ENCODE results near the gene CD59. TPM values are rescaled to one million over a fixed set of nuclear protein-coding genes. Genes with fewer than 3 reads are reported as not detected.

Gene CD59
- total and polyA plus RNA-seq, 10 donors = 21.6 to 281 (median 171) TPM

GRCh38 chr11:33696411-33696810, 39.8 kb downstream of the CD59 start:
- no peaks in the 10 kb centered on the region for H3K9me3 ChIP-seq
- no peak for TF ChIP-seq POLR2A (IDR thresholded peaks at IDR 0.05)
- TF ChIP-seq POLR2AphosphoS5 (IDR thresholded peaks at IDR 0.05) = no peak
- no peak for TF ChIP-seq CTCF (IDR thresholded peaks at IDR 0.05 in 8 of 11, conservative IDR thresholded peaks at IDR 0.05 in 3 of 11)
- peaks cover 5 to 33% (median 18%) of the 10 kb centered on the region in 6 donors for H3K4me1 ChIP-seq
- H3K27me3 ChIP-seq (replicated peaks in 1 of 7) = peaks cover 0 to 6% (median 0%) of the 10 kb centered on the region in 7 donors
- WGBS, 5 donors = 39 to 53% (median 42%) methylated on average over 5 of the region's 5 CpGs
- H3K36me3 ChIP-seq = no peaks in the 10 kb centered on the region
- no peak for DNase-seq
- no peak overlapping the region for H3K4me3 ChIP-seq
- intact Hi-C loops (cut with DNase I; ENCODE audit: low total_unique reads) = no loop called here
- H3K27ac ChIP-seq = no peak overlapping the region

GRCh38 chr11:33695051-33695566, 41.1 kb downstream of the CD59 start:
- H3K27ac ChIP-seq = no peak overlapping the region
- DNase-seq = no peak
- no peak for TF ChIP-seq POLR2AphosphoS5 (IDR thresholded peaks at IDR 0.05)
- TF ChIP-seq POLR2A (IDR thresholded peaks at IDR 0.05) = no peak
- TF ChIP-seq CTCF (IDR thresholded peaks at IDR 0.05 in 8 of 11, conservative IDR thresholded peaks at IDR 0.05 in 3 of 11) = no peak
- no peak overlapping the region for H3K4me3 ChIP-seq
- peaks cover 0 to 33% (median 15%) of the 10 kb centered on the region in 6 donors for H3K4me1 ChIP-seq
- 83 to 97% (median 87%) methylated on average over 3 to 4 of the region's 4 CpGs for WGBS, 5 donors
- no peaks in the 10 kb centered on the region for H3K36me3 ChIP-seq
- peaks cover 0 to 2% (median 0%) of the 10 kb centered on the region in 7 donors for H3K27me3 ChIP-seq (replicated peaks in 1 of 7)
- no peaks in the 10 kb centered on the region for H3K9me3 ChIP-seq
- intact Hi-C loops (cut with DNase I; ENCODE audit: low total_unique reads) = no loop called here

GRCh38 chr11:33694346-33695050, 41.7 kb downstream of the CD59 start:
- Histone ChIP-seq H3K27ac (no peak overlapping the region), H3K4me3 (no peak overlapping the region), H3K27me3 (replicated peaks in 1 of 7) (no peaks in the 10 kb centered on the region), H3K4me1 (peaks cover 0 to 33% (median 12%) of the 10 kb centered on the region in 6 donors), H3K9me3 (no peaks in the 10 kb centered on the region), H3K36me3 (no peaks in the 10 kb centered on the region)
- intact Hi-C loops (cut with DNase I; ENCODE audit: low total_unique reads) = no loop called here
- DNase-seq = no peak
- WGBS, 5 donors = 77 to 87% (median 79%) methylated on average over 3 to 4 of the region's 4 CpGs
- no peak for TF ChIP-seq CTCF (IDR thresholded peaks at IDR 0.05 in 8 of 11, conservative IDR thresholded peaks at IDR 0.05 in 3 of 11)
- TF ChIP-seq POLR2AphosphoS5 (IDR thresholded peaks at IDR 0.05) = no peak
- no peak for TF ChIP-seq POLR2A (IDR thresholded peaks at IDR 0.05)

- WGBS, 5 donors = 76 to 84% (median 78%) methylated on average over 5 of the region's 5 CpGs
- no peaks in the 10 kb centered on the region for H3K36me3 ChIP-seq
- H3K4me1 ChIP-seq = peaks cover 0 to 36% (median 10%) of the 10 kb centered on the region in 6 donors
- H3K27me3 ChIP-seq (replicated peaks in 1 of 7) = no peaks in the 10 kb centered on the region
- TF ChIP-seq POLR2AphosphoS5 (IDR thresholded peaks at IDR 0.05) (no peak), CTCF (IDR thresholded peaks at IDR 0.05 in 8 of 11, conservative IDR thresholded peaks at IDR 0.05 in 3 of 11) (no peak), POLR2A (IDR thresholded peaks at IDR 0.05) (no peak)
- H3K27ac ChIP-seq = peak overlapping the region; percentile 53 to 84 (median 73)
- no peak overlapping the region for H3K4me3 ChIP-seq
- intact Hi-C loops (cut with DNase I; ENCODE audit: low total_unique reads) = no loop called here
- no peak for DNase-seq
- H3K9me3 ChIP-seq = peaks cover 0 to 4% (median 2%) of the 10 kb centered on the region in 8 donors
Measured at GRCh38 chr11:33692541-33692940, 43.7 kb downstream of the CD59 start.
